NOMO-1 treated with DMSO at 0.1 percent for 48 hours (cell line): Measurements from ENCODE around the gene MACROD2.

Experiments
- DNase-seq: peaks from one replicate; lab custom pipeline; 2025; ENCODE audit not compliant: unreplicated experiment; lab: John Stamatoyannopoulos, UW

MACROD2 gene

DNA sequence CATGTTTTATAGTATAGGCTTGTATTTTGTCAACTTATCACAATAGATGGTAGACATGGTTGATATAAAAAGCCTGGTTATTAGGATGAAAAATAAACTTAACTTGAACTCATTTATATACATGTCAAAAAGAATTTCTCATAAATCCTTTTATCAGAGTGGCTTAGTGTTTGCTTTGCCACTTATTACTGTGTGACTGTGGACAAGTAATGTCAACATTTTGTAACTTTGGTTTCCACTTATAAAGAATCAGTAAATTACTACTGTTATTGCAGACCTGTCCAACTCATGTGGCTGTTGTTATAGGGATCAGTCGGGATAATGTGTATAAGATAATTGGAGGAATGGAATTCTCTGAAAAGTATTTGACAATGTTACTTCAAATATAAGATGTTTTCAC lies 1236.9 kb downstream of the MACROD2 start:
- DNase-seq, result no peak

DNA sequence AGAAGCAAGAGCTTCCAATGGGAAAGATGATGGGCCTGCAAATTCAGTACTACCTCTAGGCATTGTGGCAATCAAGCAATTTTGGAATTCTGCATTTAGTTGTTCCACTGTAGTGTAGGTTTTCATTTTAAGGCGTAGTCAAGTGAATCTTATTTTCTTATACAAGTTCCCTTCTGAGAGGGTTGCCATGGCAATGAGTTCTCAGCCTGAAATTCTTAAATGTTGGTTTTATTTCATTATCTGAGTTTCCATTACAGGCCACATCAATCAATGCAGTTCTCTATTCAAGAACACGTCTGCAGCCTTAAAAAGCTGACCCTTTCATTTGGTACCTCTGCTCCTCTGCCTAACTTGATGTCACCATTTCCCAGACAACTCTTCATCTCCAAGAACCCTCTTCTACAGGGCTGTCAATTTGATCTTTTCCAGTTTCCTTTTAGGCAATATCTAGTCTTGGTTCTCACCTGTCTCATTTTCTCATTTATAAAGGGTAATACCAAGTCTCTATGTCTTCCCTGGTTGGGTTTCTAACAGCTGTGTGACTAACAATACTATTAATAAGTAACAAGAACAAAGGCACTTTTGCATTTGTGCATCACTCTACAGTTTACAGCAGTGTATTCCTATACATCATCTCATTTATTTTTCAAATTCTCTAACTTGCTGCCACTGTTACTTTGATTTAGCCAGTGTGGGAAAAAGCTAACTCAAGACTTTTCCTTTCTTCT lies 1240.3 kb downstream of the MACROD2 start:
- no peak for DNase-seq

DNA sequence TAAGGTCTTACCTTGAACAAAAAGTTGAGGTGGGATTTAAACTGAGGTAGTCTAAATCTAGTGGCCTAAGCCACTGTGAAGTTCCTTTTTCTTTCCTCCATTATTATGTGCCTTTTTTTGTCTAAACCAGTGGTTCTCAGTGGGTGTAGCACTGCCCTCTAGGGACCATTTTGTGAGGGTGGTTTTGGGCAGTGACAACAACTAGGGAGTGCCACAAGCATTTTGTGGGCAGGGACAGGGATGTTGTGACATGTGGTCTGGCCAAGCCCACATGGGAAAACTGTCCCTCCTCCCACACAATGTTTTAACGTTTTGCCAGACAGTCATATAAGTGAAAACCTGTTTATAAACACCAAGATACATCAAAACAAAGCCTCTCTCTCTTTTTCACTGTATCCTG lies 1241.5 kb downstream of the MACROD2 start:
- peak; percentile 55 for DNase-seq

DNA sequence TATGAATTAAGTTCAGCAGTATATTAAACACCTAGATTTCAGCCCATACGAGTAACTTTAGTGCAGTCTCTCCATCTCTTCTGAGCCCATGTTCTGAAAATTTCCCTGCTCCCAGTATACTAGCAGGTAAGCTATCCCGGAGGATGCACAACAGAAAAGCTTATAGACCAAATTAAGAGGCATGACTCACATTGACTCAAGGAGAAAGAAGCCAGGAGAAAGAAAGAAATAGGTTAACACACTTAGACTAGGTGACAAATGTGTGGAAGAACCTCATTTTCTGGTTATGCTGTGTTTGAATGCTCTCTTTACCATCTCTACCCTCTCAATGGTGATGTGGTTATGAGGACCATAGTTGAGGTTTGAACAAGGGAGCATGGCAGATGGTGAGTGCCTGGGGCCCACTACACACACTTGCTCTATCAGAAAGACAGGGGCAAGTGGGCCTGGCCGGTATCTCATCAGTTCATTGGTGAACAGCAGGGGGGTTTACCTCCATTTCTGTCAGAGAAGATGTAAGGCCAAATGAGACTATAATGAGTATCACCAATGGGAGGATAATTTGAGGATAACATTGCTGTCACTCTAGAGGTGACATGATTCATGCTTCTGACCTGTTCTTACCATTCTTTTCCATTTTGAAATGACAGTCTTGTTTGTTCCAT lies 1244.4 kb downstream of the MACROD2 start:
- DNase-seq, result no peak

DNA sequence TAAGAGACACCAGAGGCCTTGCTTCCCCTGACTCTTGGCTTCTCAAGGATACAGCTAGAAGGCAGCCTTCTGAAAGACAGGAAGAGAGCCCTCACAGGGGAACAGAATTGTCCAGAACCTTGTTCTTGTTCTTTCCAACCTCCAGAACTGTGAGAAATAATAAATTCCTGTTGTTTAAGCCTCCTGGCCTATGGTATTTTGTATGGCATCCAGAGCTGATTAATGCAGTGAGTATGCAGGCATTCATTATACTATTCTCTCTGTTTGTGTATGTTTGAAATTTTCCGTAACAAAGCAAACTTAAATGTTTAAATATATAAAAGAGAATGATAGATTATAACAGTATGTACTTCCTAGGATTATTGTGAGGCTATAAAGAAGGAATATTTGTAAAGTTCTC lies 1245.5 kb downstream of the MACROD2 start:
- no peak for DNase-seq

DNA sequence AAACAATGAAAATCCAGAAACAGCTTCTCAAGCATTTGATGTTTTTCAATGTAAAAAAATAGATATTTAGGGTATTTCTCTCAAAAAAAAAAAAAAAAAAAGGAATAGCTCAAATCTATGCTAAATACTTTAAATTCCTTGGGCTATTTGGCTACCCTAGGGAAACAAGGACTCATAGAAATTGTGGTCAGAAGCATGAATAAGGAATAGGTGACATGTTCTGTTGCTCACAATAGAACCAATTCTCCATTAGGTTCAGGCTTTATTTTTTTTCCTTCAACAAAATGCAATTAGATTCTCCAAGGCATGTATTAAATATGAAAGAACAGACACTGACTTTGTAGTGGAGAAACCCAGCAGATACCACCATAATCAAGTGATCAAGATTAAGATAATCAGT lies 1246.4 kb downstream of the MACROD2 start:
- no peak for DNase-seq

- no peak for DNase-seq
These were observed 1247.5 kb downstream of the MACROD2 start for GRCh38 chr20:15242773-15243172.

DNA sequence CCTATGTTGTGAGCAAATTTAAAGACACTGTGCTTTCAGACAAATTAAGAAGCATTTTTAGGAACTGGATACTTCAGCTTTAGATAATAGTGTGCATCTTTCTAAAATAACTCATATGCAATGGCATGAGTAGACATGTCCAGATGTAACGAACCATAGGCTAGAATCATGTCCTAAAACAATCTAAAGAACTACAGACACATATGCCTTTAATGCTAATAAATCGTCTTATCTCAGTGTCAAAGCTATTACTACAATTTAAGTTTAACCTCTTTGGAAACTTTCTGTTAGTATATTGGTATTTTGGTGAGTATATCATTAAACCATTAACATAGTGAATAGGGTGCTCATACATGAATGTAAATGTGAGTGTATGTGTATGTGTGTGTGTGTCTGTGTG lies 1250.6 kb downstream of the MACROD2 start:
- no peak for DNase-seq

- DNase-seq, result no peak
These were observed 1253.5 kb downstream of the MACROD2 start for GRCh38 chr20:15248618-15249395.

GRCh38 chr20:15251171-15251570 lies 1255.9 kb downstream of the MACROD2 start:
- no peak for DNase-seq

- DNase-seq, result no peak
These were observed 1257.0 kb downstream of the MACROD2 start for GRCh38 chr20:15252304-15252703.

DNA sequence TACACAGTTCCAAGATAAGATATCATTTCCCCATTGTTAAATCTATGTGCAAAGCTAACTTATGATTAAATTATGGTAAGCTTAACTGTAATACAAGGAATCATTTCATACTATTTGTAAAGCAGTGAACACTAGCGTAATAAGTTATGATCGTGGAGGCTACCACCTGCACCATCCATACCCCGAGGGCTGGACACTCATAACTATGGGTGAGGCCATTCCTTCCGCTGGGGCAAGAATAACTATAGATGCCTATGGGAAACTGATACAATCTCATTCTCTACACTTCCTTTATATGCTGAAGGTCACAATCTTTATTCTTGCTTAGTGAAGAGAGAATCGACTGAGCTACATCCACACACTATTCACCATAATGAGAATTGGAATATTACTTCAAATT lies 1258.1 kb downstream of the MACROD2 start:
- DNase-seq, result no peak

GRCh38 chr20:15256676-15257568 lies 1261.6 kb downstream of the MACROD2 start:
- no peak for DNase-seq

- DNase-seq, result no peak
These were observed 1262.2 kb downstream of the MACROD2 start for GRCh38 chr20:15257569-15257870.

DNA sequence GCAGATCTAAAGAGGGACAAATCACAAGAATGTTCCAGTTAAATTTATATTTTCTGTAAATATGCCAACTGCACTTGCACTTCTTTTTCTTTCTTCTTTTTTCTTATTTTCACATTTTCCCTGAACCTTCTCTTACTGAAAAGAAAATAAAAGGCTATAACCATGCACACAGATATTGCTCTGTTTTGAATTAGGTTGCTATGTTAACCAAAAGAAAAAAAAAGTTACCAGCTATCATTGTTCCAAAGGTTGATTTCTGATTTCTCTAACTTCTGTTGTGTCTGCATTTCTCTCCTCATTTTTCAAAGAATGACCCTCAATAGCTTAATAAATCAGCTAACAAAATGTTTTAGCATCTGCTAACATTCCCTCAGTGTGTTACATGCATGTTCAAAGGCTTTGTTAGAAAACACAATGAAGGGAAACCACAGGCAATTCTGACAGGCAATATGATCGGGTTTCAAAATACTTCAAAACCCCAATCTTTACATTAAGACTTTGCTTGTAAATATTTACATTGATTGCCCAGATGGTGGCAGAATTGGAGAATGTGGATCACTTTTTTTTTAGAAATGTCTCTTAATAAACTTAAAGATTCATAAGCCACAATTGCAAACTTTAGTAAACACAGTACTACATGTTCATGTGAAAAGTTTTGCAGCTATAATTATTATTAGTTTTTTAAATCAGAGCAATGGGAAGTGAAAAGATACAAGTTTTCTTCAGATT lies 1270.4 kb downstream of the MACROD2 start:
- no peak for DNase-seq

- DNase-seq, result no peak
These were observed 1272.6 kb downstream of the MACROD2 start for GRCh38 chr20:15267935-15268334.

DNA sequence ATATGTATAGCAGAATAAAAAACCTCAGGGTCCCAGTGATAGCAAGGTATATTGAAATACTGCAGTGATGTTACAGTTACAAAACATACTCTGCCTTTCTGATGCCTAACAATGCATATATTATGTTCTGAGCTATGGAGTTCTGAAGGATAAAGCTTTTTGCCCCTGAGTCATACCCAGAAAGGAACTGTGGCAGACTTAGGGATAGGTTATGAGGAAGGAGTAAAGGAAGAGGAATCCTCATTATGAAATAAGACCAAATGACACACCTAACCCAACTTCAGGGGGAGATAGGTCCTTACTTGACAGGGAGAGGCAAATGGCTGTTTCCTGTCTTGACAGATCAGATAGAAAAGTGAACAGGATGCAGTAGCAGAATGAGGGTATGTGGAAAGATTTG lies 1282.7 kb downstream of the MACROD2 start:
- no peak for DNase-seq

GRCh38 chr20:15287329-15287728 lies 1292.0 kb downstream of the MACROD2 start:
- DNase-seq, result no peak

DNA sequence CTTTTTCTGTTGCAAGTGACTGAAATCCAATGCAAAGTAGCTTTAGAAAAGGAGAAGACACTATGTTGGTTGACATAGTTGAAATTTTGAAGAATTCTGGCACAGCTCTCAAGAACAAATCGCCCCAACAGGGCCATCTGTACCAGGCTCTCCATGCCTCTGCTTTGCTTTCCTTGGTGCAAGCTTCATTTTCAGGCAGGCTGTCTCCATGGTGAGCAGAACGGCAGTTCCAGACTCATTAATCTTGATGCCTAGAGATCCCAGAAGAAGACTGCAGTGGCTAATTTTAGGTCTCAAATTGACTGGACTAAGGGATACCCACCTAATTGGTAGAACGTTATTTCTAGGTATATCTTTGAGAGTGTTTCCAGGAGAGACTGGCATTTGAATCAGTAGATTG lies 1292.8 kb downstream of the MACROD2 start:
- DNase-seq, result no peak

- no peak for DNase-seq
These were observed 1294.0 kb downstream of the MACROD2 start for GRCh38 chr20:15289337-15289736.

DNA sequence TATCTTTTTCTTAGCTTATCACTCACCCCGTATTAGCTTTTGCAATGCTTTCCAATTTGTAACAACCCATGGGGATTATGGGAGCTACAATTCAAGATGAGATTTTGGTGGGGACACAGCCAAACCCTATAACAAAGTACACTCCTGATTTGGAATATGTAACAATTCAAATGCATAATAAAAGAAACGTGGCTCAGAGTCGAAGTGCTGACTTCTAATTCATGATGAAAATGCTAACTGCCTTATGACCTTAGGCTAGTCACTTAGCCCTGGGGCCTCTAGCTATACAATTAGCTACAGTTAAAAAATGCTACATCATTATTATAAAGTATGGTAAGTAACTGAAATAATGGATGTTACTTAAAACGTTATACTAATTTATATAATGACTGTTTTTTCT lies 1297.1 kb downstream of the MACROD2 start:
- DNase-seq, result no peak
